Thyroid gland (tissue), 4 donors: ENCODE results near the gene ALDH3A1. TPM values are rescaled to one million over a fixed set of nuclear protein-coding genes. Genes with fewer than 3 reads are reported as not detected.
A peak's percentile ranks its signal among the peaks of the same experiment; 100 is the strongest.

Experiments
- DNase-seq, 2 donors: peaks; one replicate each; pipeline ENCODE4 v3.0.0-alpha.2; 2019
- H3K27ac ChIP-seq, 3 donors: fragments of 200-600 bp; sonication (generic); 1 replicate in 2 of 3; 2 replicates in 1 of 3; pipeline ENCODE4 v1.5.1; 2016 to 2019; ENCODE audit warnings: mild to moderate bottlenecking in 1 of 3, moderate library complexity in 1 of 3
- H3K27me3 ChIP-seq: fragments of 200-600 bp; sonication (generic); one replicate; pipeline ENCODE4 v1.5.1; 2019
- H3K36me3 ChIP-seq, 2 donors: fragments of 200-600 bp; sonication (generic); one replicate each; pipeline ENCODE4 v1.5.1; 2016 to 2019
- H3K4me1 ChIP-seq, 2 donors: fragments of 200-600 bp; sonication (generic); one replicate each; pipeline ENCODE4 v1.5.1; 2017 to 2019
- H3K4me3 ChIP-seq, 3 donors: fragments of 200-600 bp; sonication (generic); replicated peaks in 1 of 3; 1 replicate in 2 of 3; 2 replicates in 1 of 3; pipeline ENCODE4 v1.5.1; 2016; ENCODE audit warnings: mild to moderate bottlenecking in 1 of 3
- H3K9me3 ChIP-seq: fragments of 200-600 bp; sonication (generic); one replicate; pipeline ENCODE4 v1.5.1; 2017
- POLR2A ChIP-seq, 2 donors: fragments of 450-650 bp; IDR thresholded peaks; one replicate each; pipeline ENCODE4 v1.6.1; 2017; ENCODE audit warnings: antibody characterized with exemption in 2 of 2, mild to moderate bottlenecking in 2 of 2, moderate library complexity in 1 of 2
- WGBS, 2 donors: methylation state at CpG; one replicate each; pipeline ENCODE4 v1.1.5; 2017; 5-methylcytosine and 5-hydroxymethylcytosine counted together
- intact Hi-C: fragments of 100-400 bp; cut with DNase I; formaldehyde crosslinking; loops from one replicate; pipeline ENCODE4 v1.15.1; 2023
- total RNA-seq, 4 donors: library from RNA; depleted of rRNA; stranded (reverse); fragments of >200 nt; gene quantifications; one replicate each; pipeline ENCODE4 v1.2.3, GENCODE V29; 2016
- TF ChIP-seq, protein P1 (sequence below), 6 experiments: fragments of 200-600 bp in 3 of 6; fragments of 450-650 bp in 3 of 6; sonication (generic) in 3 of 6; IDR thresholded peaks; one replicate each; pipeline ENCODE4 v1.5.1; 2016 to 2019; ENCODE audit warnings: antibody characterized with exemption in 6 of 6, mild to moderate bottlenecking in 2 of 6, inconsistent platforms in 1 of 6, moderate library complexity in 1 of 6

Gene ALDH3A1
- total RNA-seq, 4 donors from 2014 or later: 0.94 to 1.6 (median 1.1) TPM; not detected in 1

DNA sequence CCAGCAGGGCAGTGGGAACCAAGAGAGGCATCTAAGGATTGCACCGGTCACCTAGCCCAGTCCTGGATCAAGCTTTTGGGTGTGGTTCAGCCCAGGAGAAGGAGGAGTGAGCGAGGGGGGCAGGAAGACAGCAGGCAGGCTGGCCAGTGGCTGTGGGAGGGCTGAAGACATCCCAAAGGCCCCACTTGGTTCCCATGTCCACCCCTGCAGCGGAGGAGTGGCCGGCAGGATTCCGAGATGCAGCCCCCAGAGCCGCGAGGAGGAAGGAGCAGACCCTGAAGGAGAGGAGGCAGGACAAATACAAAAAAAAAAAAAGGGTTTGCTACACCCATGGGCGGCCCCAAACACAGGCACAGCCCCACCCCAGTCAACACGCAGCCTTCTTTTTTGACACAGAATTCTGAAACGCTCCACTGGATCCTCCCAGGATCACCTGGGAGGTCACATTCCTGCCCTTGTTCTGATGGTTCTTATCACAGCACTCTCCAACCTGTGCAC lies 30.6 kb downstream of the ALDH3A1 start:
- H3K9me3 ChIP-seq: no peaks in the 10 kb centered on the region
- 58 to 71% methylated on average over 10 of the region's 10 CpGs for WGBS, 2 donors
- DNase-seq: peak; percentile 70
- intact Hi-C loops: no loop called here
- no peak overlapping the region for H3K4me3 ChIP-seq
- H3K27me3 ChIP-seq: no peaks in the 10 kb centered on the region
- peaks cover 30 to 70% of the 10 kb centered on the region in 2 donors for H3K4me1 ChIP-seq
- H3K36me3 ChIP-seq: no peaks in the 10 kb centered on the region
- TF ChIP-seq, protein P1, sequence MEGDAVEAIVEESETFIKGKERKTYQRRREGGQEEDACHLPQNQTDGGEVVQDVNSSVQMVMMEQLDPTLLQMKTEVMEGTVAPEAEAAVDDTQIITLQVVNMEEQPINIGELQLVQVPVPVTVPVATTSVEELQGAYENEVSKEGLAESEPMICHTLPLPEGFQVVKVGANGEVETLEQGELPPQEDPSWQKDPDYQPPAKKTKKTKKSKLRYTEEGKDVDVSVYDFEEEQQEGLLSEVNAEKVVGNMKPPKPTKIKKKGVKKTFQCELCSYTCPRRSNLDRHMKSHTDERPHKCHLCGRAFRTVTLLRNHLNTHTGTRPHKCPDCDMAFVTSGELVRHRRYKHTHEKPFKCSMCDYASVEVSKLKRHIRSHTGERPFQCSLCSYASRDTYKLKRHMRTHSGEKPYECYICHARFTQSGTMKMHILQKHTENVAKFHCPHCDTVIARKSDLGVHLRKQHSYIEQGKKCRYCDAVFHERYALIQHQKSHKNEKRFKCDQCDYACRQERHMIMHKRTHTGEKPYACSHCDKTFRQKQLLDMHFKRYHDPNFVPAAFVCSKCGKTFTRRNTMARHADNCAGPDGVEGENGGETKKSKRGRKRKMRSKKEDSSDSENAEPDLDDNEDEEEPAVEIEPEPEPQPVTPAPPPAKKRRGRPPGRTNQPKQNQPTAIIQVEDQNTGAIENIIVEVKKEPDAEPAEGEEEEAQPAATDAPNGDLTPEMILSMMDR (IDR thresholded peaks at IDR 0.05): no peak
- no peak for TF ChIP-seq POLR2A (IDR thresholded peaks at IDR 0.05)
- peak overlapping the region; percentile 41 to 65 (median 43) for H3K27ac ChIP-seq

- peak overlapping the region; percentile 38 to 65 (median 41) for H3K27ac ChIP-seq
- no peak for DNase-seq
Measured at GRCh38 chr17:19717031-19717360, 31.1 kb downstream of the ALDH3A1 start.

GRCh38 chr17:19716108-19717030 lies 31.7 kb downstream of the ALDH3A1 start, which contains the start of gene SLC47A2:
Gene SLC47A2, minus strand, starts transcription at chr17:19716584. Its CDS starts 29 bp downstream, at chr17:19716555.
- Histone ChIP-seq H3K4me1 (peaks cover 30 to 66% of the 10 kb centered on the region in 2 donors), H3K27ac (peak within 1 kb of the TSS; percentile 41 to 65 (median 43)), H3K4me3 (no peak within 1 kb of the TSS), H3K27me3 (no peaks in the 10 kb centered on the region), H3K36me3 (no peaks in the 10 kb centered on the region), H3K9me3 (no peaks in the 10 kb centered on the region)
- 41 to 43% methylated on average over 7 to 8 of the region's 13 CpGs for WGBS, 2 donors
- TF ChIP-seq, protein P1 (IDR thresholded peaks at IDR 0.05): no peak
- no peak for TF ChIP-seq POLR2A (IDR thresholded peaks at IDR 0.05)
- DNase-seq: peak; percentile 65 to 82
- intact Hi-C loops: no loop called here

More at GRCh38 chr17:19717031-19717360, 31.1 kb downstream of the ALDH3A1 start:
- WGBS, 2 donors: 97% methylated on average over 3 of the region's 7 CpGs; no CpG with 5 or more reads in 1 of the 2 donors
- Histone ChIP-seq H3K4me3 (no peak overlapping the region), H3K9me3 (no peaks in the 10 kb centered on the region), H3K36me3 (no peaks in the 10 kb centered on the region), H3K27me3 (no peaks in the 10 kb centered on the region), H3K4me1 (peaks cover 30 to 70% of the 10 kb centered on the region in 2 donors)
- TF ChIP-seq, protein P1 (IDR thresholded peaks at IDR 0.05): no peak
- no peak for TF ChIP-seq POLR2A (IDR thresholded peaks at IDR 0.05)
- intact Hi-C loops: no loop called here

- DNase-seq: peak; percentile 91 to 92
- no peak for TF ChIP-seq POLR2A (IDR thresholded peaks at IDR 0.05)
- TF ChIP-seq, protein P1 (IDR thresholded peaks at IDR 0.05): peak in 1 of 6 experiments; percentile 8
- no peaks in the 10 kb centered on the region for H3K27me3 ChIP-seq
- no peaks in the 10 kb centered on the region for H3K9me3 ChIP-seq
- WGBS, 2 donors: 72 to 82% methylated on average over 7 to 12 of the region's 27 CpGs
- H3K4me1 ChIP-seq: peaks cover 24 to 51% of the 10 kb centered on the region in 2 donors
- intact Hi-C loops: no loop called here
- H3K36me3 ChIP-seq: no peaks in the 10 kb centered on the region
- no peak overlapping the region for H3K4me3 ChIP-seq
- peak overlapping the region; percentile 50 to 85 (median 55) for H3K27ac ChIP-seq
Measured at GRCh38 chr17:19714542-19715411, 33.3 kb downstream of the ALDH3A1 start.
